ENCODE results near the gene HSD17B3.
"Not testable (repeated sequence)": the region's sequence is repeated elsewhere in the genome, so short reads cannot be mapped to it uniquely, and the experiment has no call there.

GRCh38 chr9:96322210-96322609 lies 20.2 kb upstream of the HSD17B3 start:
- not testable (repeated sequence) for TF ChIP-seq CTCF (IDR thresholded peaks at IDR 0.05); EZH2 (IDR thresholded peaks at IDR 0.05; ENCODE audit: borderline replicate concordance, insufficient read depth, low read depth, low read length, poor library complexity, severe bottlenecking)

Data from B cell (primary cell).